ENCODE results near the gene VPS13D. TPM values are rescaled to one million over a fixed set of nuclear protein-coding genes. Genes with fewer than 3 reads are reported as not detected.

The VPS13D gene
- total RNA-seq, 1 experiment from 2014 or later: 30.7 TPM

- Histone ChIP-seq H3K9me3 (ENCODE audit: low read length) (no peaks in the 10 kb centered on the region), H4K20me1 (ENCODE audit: low read length) (no peaks in the 10 kb centered on the region), H2AFZ (ENCODE audit: low read length) (no peak overlapping the region), H3F3A (ENCODE audit: low read length, unreplicated experiment) (no peaks in the 10 kb centered on the region), H3K9me2 (replicated peaks; ENCODE audit: low read length) (no peaks in the 10 kb centered on the region), H3K4me3 (ENCODE audit: low read length) (no peak overlapping the region), H3K4me2 (ENCODE audit: low read length) (no peak overlapping the region), H3K27me3 (ENCODE audit: low read length) (no peaks in the 10 kb centered on the region), H3K9ac (ENCODE audit: low read length) (no peak overlapping the region), H3K27ac (ENCODE audit: low read length) (no peak overlapping the region), H3K79me2 (ENCODE audit: low read length) (no peaks in the 10 kb centered on the region), H3K4me1 (ENCODE audit: insufficient read depth, low read length) (no peaks in the 10 kb centered on the region), H3K36me3 (ENCODE audit: low read depth, low read length) (no peaks in the 10 kb centered on the region)
- no peak for TF ChIP-seq EZH2 (IDR thresholded peaks at IDR 0.05; ENCODE audit: low read length, unreplicated experiment)
- TF ChIP-seq, protein P1, sequence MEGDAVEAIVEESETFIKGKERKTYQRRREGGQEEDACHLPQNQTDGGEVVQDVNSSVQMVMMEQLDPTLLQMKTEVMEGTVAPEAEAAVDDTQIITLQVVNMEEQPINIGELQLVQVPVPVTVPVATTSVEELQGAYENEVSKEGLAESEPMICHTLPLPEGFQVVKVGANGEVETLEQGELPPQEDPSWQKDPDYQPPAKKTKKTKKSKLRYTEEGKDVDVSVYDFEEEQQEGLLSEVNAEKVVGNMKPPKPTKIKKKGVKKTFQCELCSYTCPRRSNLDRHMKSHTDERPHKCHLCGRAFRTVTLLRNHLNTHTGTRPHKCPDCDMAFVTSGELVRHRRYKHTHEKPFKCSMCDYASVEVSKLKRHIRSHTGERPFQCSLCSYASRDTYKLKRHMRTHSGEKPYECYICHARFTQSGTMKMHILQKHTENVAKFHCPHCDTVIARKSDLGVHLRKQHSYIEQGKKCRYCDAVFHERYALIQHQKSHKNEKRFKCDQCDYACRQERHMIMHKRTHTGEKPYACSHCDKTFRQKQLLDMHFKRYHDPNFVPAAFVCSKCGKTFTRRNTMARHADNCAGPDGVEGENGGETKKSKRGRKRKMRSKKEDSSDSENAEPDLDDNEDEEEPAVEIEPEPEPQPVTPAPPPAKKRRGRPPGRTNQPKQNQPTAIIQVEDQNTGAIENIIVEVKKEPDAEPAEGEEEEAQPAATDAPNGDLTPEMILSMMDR (conservative IDR thresholded peaks at IDR 0.05; ENCODE audit: low read depth, low read length): peak; percentile 28; the same call in 1 of the 2 replicates
- TF ChIP-seq EZH2phosphoT487 (IDR thresholded peaks at IDR 0.05; ENCODE audit: borderline replicate concordance, low read length): no peak
- no peak for ATAC-seq
- CTCF ChIA-PET: interaction anchor here (0.6 kb wide), 1 partner anchor 109 kb away, joined by 4 read pairs; no protein-coding TSS in a partner anchor
- BruUV-seq (replicated peaks): no TSS peak
- intact Hi-C loops (cut with micrococcal nuclease): no loop called here
- POLR2A ChIA-PET (ENCODE audit: unreplicated experiment): no interaction called here
- no peak for DNase-seq
Measured at GRCh38 chr1:12203216-12204007, 26.4 kb upstream of the VPS13D start.

- no peaks in the 10 kb centered on the region for H4K20me1 ChIP-seq (ENCODE audit: low read length)
- H3K9me2 ChIP-seq (replicated peaks; ENCODE audit: low read length): no peaks in the 10 kb centered on the region
- no TSS peak for BruUV-seq (replicated peaks)
- intact Hi-C loops (cut with micrococcal nuclease): no loop called here
- CTCF ChIA-PET: no interaction called here
- no peak overlapping the region for H3K9ac ChIP-seq (ENCODE audit: low read length)
- H3K36me3 ChIP-seq (ENCODE audit: low read depth, low read length): no peaks in the 10 kb centered on the region
- no peak overlapping the region for H3K27ac ChIP-seq (ENCODE audit: low read length)
- H3K27me3 ChIP-seq (ENCODE audit: low read length): no peaks in the 10 kb centered on the region
- DNase-seq (no peak), ATAC-seq (no peak)
- H3K4me2 ChIP-seq (ENCODE audit: low read length): no peak overlapping the region
- no peak overlapping the region for H2AFZ ChIP-seq (ENCODE audit: low read length)
- POLR2A ChIA-PET (ENCODE audit: unreplicated experiment): no interaction called here
- no peak overlapping the region for H3K4me3 ChIP-seq (ENCODE audit: low read length)
- no peaks in the 10 kb centered on the region for H3K4me1 ChIP-seq (ENCODE audit: insufficient read depth, low read length)
- no peaks in the 10 kb centered on the region for H3K9me3 ChIP-seq (ENCODE audit: low read length)
- H3F3A ChIP-seq (ENCODE audit: low read length, unreplicated experiment): no peaks in the 10 kb centered on the region
- TF ChIP-seq, protein P1 (conservative IDR thresholded peaks at IDR 0.05; ENCODE audit: low read depth, low read length): no peak
- TF ChIP-seq EZH2 (IDR thresholded peaks at IDR 0.05; ENCODE audit: low read length, unreplicated experiment): no peak
- no peak for TF ChIP-seq EZH2phosphoT487 (IDR thresholded peaks at IDR 0.05; ENCODE audit: borderline replicate concordance, low read length)
- no peaks in the 10 kb centered on the region for H3K79me2 ChIP-seq (ENCODE audit: low read length)
Measured at GRCh38 chr1:12204140-12204539, 25.7 kb upstream of the VPS13D start.

Data from PC-3 (cell line).